ENCODE results near the gene CTRB1.
"Not testable (repeated sequence)": the region's sequence is repeated elsewhere in the genome, so short reads cannot be mapped to it uniquely, and the experiment has no call there.

CTRB1 gene

GRCh38 chr16:75257886-75258806 lies 39.4 kb downstream of the CTRB1 start:
- no peak for DNase-seq

DNA sequence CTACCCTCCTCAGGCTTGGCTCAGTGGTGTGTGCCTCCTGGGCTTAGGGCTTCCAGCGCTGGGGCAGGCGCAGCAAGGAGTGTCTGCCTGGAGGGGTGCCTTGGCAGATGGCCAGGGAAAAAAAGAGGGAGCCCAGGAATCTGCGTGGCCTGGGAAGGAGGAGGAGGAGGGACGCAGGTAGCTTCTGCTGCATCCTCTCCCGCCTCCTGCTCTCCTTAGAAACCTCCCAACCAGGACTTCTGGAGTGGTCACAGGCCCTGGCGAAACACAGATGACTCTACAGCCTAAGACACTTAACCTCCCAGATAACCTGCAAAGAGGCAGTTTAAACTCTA lies 40.0 kb downstream of the CTRB1 start:
- DNase-seq: no peak

GRCh38 chr16:75260851-75261589 lies 42.2 kb downstream of the CTRB1 start:
- DNase-seq: no peak

DNA sequence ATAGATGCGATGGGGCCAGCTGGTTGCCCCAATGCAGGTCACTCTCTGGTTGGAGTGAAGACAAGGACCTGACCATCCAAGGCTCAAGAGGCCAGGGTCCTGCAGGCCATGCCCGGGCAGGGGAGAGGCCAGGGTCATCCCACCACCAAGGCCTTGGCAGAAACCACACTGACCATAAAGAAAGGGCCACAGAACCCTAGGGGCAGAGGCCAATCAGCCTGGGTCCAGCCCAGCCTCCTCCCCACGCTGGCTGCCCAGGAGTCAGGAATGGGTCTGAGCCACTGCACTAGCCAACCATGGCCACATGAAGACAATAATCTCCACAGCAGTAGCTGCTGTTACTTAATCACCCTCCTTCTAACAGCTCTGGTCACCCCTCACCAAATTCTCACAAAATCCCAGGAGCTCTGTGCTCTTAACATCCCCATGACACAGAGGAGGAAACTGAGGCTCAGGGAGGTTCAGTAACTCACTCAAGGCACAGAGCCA lies 42.8 kb downstream of the CTRB1 start:
- DNase-seq: no peak

DNA sequence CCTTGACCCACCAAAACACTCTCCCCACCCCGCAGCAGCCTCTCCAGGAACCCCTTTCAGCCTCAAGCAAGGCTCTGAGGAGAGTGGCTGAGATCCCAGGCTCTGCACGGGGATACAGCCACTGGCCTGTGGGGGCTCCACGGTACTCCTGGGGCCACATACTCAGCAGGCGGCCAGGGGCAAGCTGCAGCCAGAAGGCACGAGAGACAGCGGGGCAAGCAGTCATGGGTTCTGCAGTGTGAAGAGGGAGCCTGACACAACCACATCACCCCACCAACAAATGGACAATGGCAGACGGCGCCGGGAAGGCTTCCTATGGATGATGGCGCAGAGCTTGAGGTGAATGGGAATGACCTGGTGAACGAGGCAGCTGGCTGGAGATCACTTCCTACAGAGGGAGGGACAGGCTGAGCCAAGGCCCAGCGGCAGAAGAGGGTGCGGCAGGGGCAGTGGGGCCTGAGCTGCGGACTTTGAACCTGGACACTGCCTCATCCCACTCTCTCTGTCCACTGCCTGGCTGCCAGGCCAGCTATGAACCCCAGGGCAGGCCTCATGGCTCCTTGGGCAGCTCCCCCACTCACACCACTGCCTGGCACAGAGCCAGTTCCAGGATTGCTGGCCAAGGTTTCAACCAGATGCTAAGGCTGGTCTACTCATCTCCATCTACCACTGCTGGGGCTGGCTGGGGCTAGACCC lies 43.5 kb downstream of the CTRB1 start:
- DNase-seq: no peak

- no peak for DNase-seq
Measured at GRCh38 chr16:75262800-75263127, 44.0 kb downstream of the CTRB1 start.

DNA sequence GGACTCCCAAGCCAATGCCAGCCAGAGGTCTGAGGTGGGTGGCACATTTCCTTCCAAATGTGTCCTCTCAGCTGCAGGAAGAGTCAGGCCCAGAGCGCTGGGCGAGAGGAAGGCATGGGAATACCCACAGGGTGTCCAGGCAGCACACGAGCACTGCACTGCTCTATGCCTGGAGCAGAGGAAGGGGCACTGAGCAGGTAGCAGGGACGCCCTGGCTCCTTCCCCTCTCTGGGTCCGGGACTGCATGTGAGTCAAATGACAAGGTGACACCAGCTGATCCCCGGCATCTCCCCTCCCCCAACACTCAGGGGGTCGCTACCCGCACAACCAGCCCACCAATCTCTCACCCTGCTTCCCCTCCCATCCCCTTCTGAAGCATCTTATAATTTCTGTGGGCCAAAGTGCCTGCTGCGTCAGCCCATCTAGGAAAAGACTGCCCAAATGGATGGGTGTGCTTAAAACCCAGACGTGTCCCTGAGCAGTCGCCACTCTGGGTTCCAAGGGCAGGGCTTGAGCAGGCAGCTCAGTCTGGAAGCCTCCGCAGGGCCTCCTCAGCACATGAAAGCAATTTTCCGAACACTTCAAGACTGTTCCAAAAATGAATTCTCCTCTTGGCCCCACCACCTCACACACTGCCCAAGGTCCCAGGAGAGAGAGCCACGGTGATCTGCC lies 44.6 kb downstream of the CTRB1 start:
- DNase-seq: no peak

- DNase-seq: no peak
Measured at GRCh38 chr16:75263963-75264445, 45.2 kb downstream of the CTRB1 start.

- no peak for DNase-seq
Measured at GRCh38 chr16:75264457-75264998, 45.7 kb downstream of the CTRB1 start.

DNA sequence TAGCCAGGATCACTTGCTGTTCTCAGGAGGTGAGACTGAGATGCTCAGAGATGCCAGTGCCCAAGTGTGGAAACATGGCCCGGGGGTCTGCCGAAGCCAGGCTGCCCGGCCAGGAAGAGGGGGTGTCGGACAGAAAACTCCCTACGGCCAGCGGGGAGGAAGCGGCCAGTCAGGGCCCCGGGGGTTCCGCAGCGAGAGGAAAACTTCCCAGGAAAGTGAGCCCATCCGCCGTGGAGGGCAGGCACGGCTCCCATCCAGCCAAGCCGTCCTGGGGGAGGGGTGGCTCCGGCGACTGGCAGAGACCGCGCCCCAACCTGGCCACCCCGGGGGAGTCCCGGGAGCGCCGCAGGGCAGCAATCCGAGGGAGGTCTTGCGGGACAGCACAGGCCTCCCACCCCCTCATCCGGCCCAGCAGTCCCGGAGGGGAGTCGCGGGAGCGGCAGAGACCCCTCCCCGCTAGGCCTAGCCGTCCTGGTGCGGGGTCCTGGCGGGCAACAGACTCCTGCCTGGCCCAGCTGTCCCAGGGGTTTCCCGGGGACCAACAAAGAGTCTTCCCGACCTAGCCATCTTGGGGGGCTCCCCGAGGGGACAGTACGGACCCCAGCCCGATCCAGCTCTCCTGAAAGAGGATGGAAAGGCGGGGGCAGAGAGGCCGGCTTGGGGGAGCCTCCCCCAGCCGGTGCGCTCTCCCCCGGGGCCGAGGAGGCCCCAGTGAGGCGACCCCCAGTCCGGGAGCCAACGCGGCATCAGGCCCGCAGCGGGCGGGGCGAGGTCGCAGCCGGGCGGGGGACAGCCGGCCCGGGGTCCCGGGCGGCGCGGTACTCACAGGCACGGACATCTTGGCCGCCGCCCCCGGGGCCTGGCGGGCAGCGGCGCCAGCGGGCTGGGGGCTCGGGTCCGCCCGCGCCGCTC lies 46.5 kb downstream of the CTRB1 start:
- DNase-seq: no peak

DNA sequence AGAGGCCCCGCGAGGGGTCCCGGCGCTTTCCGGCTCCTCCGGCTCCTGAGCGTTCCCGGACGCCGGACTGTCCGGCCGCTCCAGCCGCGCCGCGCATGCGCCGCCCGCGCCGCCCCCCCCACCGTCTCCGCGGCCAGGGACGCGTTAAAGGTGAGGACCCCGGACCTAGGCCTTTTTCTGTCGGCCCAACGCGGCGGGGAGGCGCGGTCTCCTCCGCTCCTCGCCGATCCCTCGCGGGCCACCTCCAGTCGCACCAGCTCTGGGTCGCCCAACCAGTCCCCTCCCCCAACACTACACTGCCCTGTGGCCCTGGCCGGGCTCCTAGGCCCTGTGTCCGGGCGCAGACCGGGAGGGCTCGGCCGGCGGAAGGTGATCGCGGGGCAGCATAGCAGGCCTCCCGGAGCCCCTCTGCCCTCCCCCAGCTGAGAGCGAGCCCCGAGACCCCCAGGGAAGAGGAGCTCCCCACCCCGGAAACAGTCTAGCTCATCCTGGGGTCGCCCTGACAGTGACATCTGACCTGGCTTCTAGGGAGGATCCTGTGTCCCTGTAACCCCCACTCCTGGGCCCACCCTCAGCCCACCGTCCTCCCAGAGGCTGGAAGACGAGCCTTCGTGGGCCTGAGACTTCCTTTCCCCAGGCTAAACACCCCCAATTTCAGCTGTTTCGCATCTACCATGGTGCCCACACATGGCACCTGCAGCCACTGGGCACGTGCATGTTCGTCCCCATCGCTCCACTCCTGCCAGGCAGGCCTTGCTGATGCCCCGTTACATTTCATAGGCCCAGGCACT lies 47.3 kb downstream of the CTRB1 start:
- peak; percentile 27 for DNase-seq

GRCh38 chr16:75266738-75267630 lies 48.2 kb downstream of the CTRB1 start:
- no peak for DNase-seq

DNA sequence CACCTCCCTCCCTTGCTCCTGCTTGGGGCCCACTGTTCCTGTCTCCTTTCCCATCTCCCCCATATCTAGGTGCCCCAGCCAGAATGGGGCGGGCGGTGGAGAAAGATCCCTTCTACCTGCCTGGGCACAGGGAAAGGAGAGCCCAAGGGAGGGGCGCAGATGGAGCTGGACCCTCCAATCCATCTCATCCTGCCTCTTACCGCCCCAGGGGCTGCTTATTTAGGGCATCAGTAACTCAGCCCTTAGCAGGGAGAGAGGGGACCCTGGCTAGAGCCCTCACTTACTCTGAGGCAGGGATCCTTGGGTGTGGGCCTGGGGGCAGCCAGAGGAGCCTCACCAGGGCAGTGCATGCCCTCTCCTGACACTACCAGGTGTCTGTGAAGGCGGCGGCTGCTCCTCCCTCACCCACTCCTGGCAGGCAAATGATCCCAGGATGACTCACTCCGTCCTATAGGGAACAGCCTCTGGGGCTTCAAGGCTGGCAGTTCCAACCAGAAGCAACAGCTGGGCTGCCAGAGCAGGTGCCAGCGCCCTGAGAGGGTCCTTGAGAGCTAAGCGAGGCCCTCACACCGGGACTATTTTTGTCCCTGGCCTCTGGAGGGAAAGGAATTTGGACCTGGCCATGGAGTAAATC lies 49.0 kb downstream of the CTRB1 start:
- DNase-seq: no peak

DNA sequence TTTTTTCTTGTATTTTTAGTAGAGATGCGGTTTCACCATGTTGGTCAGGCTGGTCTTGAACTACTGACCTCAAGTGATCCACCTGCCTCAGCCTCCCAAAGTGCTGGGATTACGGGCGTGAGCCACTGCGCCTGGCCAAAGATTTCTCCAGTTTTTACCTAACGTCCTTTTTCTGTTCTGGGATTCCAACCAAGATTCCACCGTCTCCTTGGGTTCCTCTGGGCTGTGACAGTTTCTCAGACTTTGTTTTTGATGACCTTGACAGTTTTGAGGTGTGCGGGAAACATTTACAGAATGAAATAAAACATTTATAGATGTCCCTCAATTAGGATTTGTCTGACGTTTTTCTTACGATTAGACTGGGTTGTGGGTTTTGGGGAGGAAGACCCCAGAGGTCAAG lies 50.6 kb downstream of the CTRB1 start:
- not testable (repeated sequence) for DNase-seq

- DNase-seq: no peak
Measured at GRCh38 chr16:75271441-75272096, 52.8 kb downstream of the CTRB1 start.

GRCh38 chr16:75272097-75272551 lies 53.3 kb downstream of the CTRB1 start:
- DNase-seq: no peak

GRCh38 chr16:75272629-75273028 lies 53.8 kb downstream of the CTRB1 start:
- not testable (repeated sequence) for DNase-seq

Data from activated CD4-positive, alpha-beta T cell treated with anti-CD3 and anti-CD28 coated beads, Interleukin-2, Interleukin-6, amounts not matched to agents 100 ng/mL and 50 ng/mL, durations not matched to agents 16 hours and 8 hours (primary cell).